NCI-H1436 (cell line): ENCODE data around the gene DLX3.
A peak's percentile ranks its signal among the peaks of the same experiment; 100 is the strongest.

Experiments used
- DNase-seq: peaks from one replicate; lab custom pipeline; 2025; lab: John Stamatoyannopoulos, UW

DLX3 gene

DNA sequence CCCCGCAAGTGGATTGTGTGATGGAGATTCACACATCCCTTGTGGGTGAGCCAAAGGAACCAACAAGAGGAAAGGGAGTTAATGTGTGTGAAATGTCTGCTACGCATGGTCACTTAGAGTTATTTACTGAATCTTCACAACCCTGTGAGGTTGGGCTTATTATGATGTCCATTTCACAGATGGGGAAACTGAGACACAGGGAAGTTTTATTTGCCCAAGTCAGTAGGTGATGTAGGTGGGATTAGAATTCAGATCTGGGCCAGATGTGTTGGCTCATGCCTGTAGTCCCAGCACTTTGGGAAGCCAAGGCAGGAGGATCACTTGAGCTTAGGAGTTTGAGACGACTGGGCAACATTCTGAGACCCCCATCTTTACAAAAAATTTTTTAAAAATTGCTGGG lies 37.7 kb downstream of the DLX3 start:
- no peak for DNase-seq

DNA sequence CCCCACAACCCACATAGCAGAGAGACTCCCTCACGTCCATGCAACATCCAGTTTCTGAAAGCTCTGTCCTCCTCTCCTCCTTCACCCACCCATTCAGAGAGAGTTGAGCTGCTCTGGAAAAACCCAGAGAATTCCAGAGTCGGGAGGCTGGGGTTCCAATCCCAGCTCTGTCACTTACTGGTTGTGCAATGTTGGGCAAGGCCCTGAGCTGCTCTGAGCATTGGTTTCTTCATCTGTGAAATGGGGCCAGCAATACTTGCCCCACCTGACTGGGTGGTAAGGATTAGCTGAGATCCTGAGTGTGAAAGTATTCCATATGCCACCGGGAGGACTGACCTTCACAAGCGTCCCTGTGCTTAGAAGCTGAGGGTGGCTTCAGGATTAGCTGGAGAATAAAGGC lies 38.2 kb downstream of the DLX3 start:
- DNase-seq, result no peak

DNA sequence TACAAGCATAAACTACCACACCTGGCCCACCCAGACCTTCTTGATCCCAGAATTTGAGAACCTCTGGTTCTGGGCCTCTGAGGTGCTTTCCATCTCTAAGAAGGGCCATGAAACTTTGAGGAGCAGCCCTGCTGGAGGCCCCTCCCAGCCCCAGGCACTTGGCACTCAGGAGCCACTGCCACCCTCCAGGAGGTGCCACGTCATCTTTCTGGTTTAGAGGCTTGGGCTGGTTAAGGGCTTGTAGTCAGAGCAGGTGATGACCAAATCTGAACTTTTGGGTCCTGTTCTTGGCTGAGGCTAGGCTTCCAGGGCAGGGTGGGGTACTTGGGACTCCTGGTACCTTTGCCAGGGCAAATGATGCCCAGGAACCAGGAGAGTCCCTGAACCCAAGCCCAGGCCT lies 39.9 kb downstream of the DLX3 start:
- DNase-seq, result no peak

- DNase-seq, result no peak
Measured at GRCh38 chr17:49952912-49953497, 42.0 kb downstream of the DLX3 start.

DNA sequence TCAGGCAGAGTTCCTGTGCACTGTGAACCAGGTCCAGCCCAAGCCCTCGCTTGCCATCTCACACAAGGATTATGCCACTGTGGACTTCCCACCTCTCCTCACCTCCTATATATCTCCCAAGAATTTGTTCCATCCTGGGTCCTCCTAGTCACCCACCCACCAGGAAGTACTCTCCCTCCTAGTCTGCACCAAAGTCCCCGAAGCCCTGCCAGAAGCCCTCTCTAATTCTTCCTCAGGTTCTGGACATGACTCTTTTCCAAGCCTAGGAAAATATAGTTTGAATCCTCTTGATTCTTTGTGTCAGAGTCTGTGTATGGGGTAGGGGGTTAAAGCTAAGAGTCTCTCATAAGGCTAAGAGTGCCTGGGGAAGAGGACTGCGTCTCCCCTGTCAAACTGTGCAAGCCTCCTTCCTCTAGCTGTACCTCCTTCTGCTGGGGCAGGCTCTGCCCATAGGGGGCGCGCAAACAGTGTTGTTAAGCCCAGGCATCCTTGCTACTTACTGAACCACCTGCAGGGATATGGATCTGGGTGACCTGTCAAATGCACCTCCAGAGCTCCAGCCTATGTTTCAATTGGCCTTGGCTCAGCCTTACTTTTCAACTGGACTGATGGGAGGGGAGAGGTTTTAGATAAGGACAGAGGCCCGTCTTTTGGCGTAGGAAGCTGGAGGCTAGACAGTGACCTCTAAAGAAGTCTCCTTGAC lies 42.7 kb downstream of the DLX3 start:
- peak; percentile 86 for DNase-seq

DNA sequence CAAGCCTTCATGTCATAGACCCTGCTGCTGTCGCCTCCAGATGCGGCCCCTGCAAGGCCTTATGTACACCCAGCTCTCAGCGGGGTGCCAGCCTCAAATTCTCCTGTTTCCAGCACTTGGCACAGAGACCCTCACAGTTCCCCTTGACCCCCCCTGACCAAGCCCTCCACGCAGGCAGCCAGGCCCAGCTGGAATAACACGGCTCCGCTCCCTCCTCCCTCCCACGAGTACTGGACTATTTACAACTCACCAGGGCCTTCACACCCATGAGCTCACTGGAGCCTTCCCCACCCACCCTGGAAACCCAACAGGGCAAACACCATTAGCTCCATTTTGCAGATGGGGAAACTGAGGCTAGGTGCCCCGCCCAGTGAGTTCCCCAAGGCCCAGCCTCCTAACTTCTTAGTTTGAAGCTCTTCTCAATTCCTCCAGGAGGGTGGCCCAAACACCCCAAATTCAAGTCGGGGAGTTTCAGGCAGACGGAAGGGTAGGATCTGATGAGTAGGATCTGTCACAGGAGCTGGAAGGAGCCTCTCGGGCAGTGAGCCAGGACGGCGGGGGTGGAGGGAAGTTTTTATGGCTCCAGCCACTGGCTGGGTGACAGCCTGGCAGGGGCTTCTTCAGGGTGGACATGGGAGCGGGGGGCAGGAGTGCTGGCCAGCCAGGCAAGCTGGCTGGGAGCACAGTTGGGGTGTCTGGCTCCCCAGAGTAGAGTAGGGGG lies 43.5 kb downstream of the DLX3 start:
- no peak for DNase-seq

DNA sequence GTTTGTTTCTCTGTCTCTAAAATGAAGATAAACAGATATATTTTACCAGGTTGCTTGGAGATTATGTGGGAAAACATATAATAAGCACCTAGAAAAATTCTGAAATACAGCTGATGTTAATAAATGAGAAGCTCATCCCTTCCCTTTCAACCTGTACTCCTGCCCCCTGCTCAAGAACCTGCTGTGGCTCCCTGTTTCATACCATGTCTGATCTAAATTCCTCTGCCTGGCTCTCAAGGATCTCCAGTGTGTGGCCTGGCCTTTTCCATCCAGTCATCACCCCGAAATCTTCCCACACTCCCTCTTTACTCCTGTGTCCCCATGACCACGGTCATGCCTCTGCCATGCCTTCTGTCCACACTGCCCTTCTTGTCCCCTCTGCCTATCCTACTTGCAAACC lies 45.4 kb downstream of the DLX3 start:
- DNase-seq, result no peak

DNA sequence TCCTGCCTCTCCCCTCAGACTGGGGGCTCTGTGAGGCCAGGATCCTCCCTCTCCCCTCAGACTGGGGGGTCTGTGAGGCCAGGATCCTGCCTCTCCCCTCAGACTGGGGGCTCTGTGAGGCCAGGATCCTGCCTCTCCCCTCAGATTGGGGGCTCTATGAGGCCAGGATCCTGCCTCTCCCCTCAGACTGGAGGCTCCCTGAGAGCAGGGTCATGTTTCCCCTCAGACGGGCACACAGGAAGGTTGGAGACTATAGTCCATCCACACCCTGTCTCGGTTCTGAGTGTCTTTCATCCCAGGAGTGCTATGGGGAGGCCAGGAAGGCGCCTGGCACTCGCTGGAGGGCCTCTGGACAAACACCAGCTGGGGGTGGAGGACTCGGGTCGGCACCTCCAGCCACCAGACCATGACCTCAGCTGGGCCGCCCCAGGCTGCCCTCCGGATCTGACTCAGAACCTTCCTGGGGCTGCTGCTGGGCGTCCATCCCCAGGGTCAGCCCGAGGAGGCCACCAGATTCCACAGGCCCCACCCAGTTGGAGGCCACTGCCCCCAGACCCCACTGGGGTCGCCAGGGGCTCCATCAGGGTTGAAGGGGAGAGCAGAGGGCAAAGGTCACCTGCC lies 48.0 kb downstream of the DLX3 start:
- DNase-seq, result no peak

DNA sequence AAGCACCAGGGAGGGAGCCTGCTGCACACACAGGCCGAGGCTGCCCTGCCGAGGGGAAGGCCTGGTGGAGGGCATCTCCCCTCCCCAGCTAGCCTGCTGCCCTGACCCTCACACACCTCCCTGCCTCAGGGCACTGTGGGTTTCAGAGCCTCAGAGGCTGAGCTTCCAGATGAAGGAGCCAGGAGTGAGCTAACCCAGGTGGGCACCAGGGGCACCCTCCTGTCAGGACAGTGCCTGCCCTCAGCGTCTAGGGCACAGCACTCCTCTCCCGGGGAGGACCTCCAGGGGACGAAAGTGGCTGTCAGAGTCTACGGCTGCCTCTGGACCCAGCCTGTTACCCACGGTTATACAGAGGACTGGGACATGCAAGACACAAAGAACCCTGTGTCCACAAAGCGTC lies 48.8 kb downstream of the DLX3 start:
- DNase-seq, result no peak

- DNase-seq, result peak; percentile 73
Measured at GRCh38 chr17:49944273-49944870, 50.7 kb downstream of the DLX3 start.

- DNase-seq, result no peak
Measured at GRCh38 chr17:49942947-49943346, 52.1 kb downstream of the DLX3 start.

GRCh38 chr17:49941427-49941826 lies 53.6 kb downstream of the DLX3 start:
- no peak for DNase-seq
